ENCODE results near the gene ADORA2A.

Gene ADORA2A

DNA sequence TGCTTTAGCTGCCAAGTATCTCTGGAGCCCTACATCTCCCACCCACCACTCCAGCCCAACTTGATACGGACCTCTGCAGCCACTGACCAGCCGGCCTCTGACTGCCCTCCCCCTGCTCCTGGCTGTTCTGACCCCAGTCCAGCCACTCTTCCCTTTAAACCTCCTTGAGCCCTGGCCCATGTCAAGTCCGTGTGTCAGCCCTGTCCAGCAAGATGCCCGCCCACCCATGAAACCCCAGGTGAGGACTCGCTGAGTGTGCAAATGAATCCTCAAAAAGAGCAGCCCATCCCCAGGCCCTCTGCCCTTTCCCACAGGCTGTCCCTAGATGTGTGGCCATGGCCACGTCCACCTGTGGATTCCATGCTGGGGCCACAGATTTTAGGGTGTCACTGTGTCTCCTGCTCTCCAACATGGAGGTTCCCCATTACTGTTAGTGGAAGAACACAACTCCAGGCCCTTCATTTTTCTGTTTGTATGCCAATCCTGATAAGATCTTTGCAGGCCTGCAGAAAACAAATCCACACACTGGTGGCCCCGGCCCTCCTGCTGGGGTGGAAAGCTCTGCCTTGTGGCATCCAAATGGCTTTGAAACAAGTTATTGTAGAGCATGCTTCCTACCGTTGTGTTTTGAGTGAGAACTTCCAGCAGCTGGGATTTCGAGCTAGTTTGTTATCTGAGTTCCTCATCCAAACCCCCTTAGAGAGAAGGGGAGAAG is 22.7 kb upstream of the ADORA2A start:
- DNase-seq, result peak; percentile 46

DNA sequence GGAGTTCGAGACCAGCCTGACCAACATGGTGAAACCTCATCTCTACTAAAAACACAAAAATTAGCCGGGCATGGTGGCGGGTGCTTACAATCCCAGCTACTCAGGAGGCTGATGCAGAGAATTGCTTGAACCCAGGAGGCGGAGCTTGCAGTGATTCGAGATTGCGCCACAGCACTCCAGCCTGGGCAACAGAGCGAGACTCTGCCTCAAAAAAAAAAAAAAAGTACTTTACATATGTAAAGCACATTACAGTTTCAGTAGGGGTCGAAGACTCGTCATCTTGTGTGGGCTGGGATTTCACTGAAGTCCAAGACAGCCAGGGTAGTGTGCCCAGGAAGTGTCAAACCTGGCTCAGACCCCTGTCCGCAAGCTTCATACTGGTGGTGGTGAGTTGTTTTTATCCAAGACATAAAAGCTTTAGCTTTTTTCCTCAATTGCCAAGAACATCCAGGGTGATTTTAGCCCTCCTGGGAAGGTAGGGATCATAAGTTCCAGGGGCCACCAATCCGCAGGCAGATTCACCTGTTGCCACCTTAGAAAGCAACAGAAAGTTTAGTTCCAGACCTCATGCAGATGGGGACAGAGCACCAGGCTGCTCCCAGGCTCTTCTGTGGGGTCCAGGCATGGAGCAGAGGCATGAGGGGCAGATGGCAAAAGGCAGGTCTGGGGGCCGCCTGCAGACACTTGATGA is 21.6 kb upstream of the ADORA2A start:
- peak; percentile 30 for DNase-seq

DNA sequence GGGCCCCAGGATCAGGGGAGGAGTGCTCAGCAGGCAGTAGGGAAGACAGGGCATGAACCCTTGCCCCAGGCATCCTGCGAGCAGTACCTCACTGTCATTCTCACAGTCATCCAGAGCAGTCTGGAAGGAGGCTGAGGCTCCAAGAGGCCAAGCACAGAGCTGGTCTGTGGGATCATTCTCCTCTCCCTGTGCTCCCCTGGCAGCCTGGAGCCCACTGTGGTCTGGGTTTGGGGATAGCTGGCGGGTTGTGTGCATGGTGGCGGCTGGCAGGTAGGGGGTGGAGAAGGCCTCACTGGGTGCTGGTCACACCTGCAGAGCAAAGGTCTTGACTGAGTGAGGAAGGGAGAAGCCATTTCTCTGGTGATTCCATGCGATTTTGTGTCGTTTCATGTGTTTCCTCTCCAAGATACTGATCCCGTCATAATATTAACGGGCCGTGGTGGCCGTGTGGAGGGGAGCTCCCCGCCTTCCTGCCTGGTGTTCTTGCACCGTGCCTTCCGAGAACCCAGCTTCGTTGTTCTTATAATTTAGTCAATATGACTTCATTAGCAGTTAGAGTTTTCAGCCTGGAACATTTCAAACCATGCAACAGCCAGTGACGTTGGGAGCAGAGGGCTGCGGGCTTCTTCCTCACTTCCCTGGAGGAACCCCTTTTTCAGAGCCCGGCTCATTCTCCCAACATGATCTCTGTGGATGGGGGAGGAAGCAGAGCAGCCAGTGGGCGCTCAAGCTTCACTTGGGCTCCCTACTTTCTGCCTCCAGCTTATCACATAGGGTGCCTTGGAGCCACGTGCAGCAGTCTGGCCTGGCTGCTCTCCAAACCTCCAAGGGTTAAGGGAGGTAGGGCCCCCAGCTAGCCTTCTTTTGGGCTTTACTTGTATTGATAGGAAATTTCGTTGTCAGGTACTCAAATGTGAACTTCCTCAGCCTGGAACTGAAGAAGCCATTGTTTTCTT is 20.8 kb upstream of the ADORA2A start:
- peak; percentile 53 for DNase-seq

DNA sequence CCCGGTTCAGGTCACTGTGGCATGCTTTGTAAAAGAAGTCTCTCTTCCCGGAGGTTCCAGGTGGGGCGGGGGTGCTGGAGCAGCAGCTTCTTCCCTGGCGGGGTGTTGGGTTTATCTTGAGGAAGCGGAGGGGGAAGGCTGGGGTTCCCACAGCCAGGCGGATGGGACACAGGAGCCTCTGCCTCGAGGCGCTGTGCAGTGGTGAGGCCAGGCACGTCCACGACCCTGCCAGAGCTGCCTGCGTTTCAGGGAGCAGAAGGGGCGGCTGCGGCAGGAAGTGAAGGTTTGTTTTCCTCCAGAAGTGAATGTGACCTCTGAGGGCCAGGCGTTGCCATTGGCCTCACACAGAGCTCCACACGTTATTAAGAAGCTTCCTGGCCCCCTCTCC is 20.1 kb upstream of the ADORA2A start:
- peak; percentile 52 for DNase-seq

DNA sequence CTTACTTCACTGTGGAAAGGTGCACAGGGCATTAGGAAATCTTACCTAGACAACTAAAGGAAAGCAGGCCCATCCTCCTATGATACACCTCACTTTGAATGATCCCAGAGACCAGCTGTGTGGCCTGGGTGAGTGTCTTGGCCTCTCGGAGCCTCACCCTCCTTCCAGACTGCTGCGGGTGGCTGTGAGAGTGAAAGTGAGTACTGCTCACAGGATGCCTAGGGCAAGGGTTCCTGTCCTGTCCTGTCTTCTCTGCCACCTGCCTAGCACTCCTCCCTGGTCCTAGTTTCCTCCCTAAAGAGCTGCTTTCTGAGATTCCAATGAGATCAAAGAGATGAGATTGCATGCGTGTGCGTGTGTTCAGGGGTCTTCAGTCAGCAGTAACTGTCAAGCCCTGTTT is 19.5 kb upstream of the ADORA2A start:
- DNase-seq, result peak; percentile 51

DNA sequence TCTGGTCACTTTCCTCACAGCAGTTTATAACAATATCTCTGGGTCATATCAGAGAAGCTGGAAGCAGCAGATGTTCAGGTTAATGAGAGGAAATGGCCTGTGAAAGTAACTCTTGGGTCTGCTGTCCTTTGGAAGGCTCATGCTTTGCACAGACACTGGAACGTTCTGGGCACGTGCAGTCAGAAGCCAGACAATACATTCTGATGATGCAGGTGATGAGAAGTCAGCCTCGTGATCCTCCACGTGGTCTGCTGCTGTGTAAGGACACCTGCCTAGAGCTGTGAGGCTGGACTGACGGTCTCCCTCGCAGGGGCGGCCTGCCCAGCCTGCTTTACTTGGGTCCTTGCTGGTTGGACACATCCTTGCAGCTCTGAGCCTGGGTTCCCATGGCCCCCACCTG is 18.8 kb upstream of the ADORA2A start:
- DNase-seq, result peak; percentile 53

DNA sequence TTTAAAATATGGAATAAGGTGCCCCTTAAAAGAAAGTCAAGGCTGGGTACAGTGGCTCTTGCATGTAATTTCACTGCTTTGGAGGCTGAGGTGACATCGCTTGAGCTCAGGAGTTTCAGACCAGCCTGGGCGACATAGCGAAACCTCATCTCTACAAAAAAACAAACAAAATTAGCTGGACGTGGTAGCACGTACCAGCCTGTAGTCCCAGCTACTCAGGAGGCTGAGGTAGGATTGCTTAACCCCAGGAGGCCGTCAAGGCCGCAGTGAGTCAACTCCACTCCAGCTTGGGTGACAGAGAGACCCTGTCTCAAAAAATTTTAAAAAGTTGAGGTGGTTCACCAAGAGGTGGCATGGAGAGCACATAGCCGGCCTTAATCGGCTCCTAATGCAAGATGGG is 17.7 kb upstream of the ADORA2A start:
- DNase-seq, result no peak

DNA sequence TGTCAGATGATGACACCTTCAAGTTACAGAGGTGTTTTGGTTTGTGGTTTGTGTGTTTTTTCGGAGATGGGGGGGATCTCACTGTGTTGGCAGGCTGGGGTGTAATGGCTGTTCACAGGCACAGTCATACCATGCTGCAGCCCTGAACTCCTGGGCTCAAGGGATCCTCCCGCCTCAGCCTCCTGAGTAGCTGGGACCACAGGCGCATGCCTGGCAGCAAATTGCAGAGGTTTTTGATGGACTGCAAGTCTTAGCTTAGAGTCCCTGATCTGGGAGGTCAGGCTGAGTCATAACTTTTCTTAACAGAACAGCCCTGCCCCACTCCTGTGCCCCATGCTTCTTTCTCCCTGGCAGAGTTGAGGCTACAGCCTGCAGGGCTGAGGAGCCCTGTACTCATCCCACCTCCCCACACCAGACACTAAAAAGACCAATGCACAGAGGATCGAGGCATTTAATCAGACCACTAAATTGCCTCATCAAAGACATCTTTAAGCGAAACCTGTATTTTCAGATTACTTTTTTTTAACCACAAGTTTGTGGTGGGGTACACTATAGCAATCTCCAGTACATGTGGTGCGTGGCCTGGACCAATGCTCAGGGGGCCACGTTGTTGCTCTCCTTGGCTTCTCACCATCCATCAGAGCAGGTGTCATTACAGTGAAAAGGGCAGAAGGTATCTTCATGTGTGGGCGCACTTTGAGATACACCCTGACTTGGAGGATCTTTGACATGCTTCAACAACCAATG is 17.1 kb upstream of the ADORA2A start:
- peak; percentile 63 for DNase-seq

DNA sequence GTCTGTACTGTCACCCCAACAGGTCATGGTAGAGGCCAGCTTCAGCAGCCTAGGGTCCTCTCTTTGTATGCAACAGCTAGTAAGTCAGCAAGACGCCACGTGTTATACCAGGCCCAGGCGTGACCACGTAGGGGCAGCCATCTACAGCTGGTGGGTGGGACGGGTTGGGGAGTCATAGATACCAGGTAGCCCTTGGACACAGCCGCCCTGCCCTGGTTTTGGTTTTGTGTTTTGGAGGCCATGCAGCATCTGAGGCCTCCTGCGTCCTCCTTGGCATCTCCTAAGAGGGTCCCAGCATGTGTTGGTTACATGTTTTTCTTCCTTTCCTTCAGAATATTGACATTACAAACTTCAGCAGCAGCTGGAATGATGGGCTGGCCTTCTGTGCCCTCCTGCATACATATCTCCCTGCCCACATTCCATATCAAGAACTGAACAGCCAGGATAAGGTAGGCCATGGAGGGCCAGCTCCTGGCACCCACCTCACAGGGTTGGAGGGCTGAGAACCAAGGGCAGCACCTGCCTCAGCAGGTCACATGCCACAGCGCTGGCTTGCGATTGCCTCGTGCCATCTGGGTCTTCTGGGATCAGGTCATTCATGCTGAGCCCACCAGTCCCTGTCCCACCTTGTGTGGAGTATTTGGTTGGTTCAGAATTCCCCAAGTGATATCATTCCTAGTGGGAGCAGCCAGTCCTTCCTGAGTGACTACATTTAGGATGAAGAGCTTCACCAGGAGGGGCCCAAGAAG is 16.0 kb upstream of the ADORA2A start:
- DNase-seq, result no peak

DNA sequence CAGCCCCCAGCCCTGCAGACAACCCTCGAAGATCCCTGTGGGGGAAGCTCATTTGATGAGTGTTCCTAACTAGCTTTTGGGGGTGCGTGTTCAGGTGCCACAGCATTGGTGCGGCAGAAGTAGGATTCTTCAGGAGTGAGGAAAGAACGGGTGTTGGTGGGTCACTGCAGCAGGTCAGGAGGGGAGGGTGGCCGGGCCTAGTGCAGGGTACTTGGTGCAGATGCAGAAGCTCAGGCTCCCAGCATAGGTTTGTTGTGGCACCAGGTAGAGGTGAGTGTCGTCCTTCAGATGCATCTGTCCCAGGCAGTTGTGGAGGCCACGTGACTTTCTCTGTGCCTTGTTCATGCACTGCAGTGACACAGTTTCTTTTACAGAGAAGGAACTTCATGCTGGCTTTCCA is 15.1 kb upstream of the ADORA2A start:
- no peak for DNase-seq

DNA sequence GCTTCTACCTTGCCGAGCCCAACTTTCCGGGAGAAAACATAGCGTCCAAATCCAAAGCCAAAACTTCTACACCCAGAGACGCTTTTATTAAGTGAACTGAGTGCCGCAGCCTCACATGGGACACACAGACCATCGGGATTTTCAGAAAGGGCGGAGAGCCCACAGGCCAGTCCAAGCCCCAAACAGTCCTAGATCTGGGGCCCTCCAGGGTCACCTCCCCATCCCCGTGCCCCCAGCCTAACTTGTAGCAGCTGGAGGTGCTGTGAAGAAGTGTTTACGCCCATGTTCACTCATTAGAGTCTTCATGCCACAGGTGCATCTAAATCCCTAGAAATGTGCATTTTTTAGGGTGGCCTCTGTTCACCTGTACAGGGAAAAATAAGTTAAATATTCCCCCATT is 14.1 kb upstream of the ADORA2A start:
- DNase-seq, result no peak

DNA sequence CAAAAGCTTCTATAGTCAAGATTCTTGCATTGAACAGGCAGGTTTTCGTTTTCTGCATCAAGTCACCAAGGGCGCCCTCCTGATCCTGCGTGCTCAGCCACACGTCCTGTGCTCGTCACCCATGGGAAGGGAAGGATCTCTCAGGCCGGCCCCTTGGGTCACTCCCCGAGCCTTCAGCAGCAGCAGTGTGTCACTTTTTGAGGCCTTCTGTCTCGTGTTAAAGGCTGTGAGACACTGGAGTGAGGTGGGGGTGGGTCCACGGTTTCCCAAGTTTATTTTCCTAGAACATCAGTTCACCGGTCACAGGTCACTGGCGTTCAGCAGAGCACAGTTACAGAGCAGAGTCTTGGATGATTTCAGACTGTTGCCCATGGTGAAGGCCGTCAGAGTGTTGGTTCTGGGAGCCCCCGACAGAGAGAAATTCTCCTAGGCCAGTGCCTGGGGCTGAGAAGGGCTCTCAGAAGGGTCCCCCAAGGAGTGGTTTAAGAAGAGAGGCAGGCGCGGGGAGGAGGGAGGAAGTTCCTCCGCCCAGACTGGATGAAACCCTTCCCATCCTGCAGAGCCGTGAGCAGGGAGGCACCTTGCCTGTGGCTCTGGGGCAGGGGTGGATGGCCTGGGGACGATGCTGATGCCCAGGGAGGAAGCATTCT is 13.5 kb upstream of the ADORA2A start:
- DNase-seq, result no peak

DNA sequence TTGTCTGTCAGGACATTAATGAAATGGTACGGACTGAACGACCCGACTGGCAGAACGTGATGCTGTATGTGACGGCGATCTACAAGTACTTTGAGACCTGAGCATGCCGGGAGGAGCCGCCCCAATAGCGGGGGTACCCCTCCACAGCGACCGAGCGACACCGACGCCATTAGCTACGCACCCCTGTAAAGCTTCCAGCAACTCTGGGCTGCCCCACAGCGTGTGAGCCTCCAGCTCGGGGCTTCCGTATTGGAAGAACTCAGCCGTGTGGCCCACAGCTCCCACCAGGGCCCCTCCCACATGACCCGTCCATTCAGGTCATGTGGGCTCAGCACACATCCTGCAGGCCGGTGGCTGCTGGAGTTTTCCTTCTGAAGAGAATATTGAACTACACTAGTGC is 12.9 kb upstream of the ADORA2A start:
- no peak for DNase-seq

DNA sequence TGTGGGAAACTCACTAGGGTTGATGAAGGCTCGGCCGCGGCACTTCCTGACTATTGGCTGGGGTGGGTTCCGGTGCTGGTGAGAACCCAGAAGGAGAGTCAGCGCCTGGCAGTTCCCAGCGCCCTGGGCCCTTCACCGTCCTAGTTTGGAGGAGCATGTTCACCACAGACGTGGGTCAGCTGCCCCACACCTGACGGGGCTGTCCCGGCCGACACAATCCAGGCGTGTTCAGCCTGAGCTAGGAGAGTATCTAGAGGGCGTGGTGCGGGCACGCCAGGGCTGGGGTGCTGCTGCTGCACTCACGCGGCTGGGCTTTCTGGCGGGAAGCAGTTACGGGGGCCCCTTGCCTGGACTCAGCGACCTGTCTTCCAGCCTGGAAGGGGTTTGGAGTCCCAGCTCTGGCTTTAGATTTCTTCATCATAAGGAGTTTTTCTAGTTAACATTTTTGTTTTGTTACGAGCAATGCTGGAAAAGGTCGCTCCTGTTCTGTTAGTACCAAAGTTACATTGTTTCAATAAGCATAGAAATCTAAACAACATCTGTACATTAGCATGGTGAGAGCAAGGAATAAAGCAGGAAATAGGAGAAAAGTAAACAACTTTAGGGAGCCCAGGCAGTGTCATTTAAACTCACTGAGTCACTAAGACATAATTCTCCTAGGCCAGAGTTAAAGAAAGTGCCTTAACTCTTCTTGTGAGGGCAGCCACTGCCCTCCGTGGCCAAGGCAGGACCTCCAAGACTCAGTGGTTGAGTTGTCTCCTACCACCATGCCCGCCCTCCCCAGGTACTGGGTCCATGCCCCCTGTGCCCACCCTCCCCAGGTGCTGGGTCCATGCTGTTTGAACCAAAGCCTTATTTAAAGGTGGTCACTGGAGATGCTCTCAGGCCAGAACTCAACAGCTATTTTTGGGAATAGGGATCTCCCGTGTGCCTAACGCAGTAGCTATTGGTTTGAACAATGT is 12.1 kb upstream of the ADORA2A start:
- DNase-seq, result no peak

DNA sequence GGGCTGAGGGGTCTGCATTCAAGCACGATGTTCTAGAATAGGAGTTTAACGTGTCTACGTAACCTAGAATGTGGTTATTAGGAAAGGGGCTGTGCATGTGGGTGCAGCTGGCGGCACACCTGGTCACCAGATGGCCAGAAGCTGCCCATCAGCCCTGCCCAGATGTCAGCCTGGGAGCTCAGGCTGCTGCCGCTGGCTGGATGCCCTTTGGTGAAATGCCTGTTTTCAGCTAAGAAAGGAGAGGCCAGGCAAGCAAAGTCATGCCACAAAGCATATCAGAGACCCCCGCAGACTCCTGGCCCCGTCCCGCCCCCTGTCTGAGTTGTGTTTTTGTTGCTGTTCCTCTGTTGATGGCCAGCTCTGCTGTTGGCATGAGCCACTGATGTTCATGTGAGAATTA is 11.3 kb upstream of the ADORA2A start:
- DNase-seq, result no peak

DNA sequence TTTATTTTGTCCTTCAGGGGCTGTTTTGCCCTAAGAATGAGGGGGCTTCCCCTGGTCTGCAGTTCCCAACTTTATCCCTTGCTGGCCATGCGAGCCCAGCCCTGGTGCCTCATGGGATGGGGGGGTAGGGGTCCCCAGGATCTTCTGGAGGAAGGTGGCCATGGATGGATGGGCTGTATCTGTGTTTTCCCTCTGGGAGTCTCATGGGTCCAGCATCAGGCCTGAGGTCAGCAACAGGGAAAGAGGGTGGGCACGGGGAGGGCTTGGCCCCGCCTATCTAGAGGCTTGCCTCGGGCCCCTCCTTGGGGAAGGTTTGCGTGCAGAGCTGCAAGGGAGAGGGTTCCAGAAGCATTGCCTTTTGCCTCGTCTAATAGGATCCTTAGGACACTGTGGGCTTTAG is 10.8 kb upstream of the ADORA2A start:
- no peak for DNase-seq

DNA sequence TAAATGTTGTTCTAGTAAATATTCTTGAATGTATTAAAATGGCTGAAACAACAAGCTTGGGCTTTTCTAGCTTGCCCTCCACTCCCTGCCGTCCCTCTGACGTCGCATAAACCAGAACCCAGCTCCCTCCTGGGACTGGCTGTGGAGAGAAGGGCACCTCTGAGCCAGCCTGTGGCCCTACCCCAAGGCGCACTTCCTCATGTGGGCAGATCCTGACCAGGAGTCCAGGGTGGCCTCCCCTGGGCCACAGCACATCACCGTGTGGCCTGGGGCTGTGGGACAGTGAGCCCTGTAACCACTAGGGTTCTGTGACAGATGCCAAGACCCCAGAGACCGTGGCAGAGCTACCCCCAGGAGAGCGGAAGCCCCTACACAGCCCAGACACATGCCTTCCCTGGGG is 10.2 kb upstream of the ADORA2A start:
- DNase-seq, result no peak

DNA sequence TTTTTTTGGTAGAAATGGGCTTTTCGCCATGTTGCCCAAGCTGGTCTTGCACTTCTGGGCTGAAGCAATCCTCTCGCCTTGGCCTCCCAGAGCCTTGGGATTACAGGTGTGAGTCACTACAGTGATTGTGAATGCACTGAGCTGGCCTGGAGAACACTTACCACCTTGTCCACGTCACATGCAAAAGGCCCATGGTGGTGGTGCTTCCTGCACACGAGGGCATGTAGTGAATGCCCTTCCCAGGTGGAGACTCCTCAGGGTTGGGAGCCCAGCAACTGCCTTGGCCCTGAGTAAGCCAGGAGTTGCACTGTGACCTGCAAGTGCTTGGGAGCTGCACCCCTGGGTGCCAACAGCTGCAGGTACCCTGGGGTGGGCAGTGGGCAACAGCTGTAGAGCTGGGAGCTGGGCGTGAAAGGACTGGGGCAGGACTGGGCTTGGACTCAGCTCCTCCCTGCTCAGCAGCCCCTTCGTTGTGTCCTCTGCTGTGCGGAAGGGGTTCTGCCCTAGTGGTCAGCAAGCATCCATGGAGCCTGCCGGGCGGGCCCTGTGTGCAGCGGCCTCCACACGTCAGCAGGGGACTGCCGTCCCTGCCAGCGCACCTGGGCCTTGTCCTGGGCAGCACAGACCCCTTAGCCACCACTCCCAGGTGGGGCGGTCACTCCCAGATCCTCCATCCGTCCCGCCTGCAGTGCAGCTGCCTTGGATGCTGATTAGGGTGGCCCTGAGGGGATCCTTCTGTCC is 9.3 kb upstream of the ADORA2A start:
- no peak for DNase-seq

DNA sequence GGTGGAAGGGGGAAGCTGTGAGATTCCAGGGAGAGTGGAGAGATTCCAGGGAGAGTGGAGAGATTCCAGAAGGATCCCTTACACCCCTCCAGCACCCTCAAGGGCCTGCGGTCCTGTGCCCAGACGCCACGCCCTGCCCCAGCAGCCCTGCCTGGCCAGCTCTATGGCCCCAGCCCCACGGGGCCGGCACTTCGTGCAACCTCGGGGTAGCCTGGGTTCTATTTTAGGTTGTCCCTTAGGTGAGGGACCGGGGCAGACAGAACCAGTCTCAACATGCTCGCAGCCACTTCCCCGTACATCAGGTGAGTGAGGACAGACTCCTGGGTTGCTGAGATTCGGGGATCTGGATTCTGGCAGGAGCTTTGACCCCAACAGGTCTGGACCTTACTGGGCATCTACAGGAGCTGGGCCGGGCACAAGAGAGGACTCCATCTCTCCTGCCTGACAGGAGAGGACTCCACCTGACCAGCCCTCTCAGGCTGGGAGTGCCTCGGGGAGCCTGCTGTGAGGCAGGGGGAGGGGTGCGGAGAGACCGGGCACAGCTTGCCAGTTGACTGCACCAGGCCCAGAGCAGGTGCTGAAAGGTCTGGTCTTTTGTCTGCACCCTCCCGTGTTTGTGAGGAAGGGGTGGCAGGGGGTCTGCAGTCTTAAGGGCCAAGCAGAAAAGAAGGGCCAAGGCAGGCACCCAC is 8.5 kb upstream of the ADORA2A start:
- DNase-seq, result no peak

Data from activated CD8-positive, alpha-beta memory T cell treated with anti-CD3 and anti-CD28 coated beads for 24 hours (primary cell).